GM08714 (cell line): Measurements from ENCODE around the gene PEAK3.
A peak's percentile ranks its signal among the peaks of the same experiment; 100 is the strongest.

ENCODE experiments used
- H3K4me3 ChIP-seq: fragments of 200-500 bp; sonication (Bioruptor generic); 2 replicates; pipeline ENCODE4 v1.5.1; 2014; ENCODE audit warnings: mild to moderate bottlenecking, low read length, inconsistent platforms
- ZNF274 ChIP-seq: IDR thresholded peaks from 2 replicates; pipeline ENCODE4 v1.6.1; 2012; ENCODE audit warnings: mild to moderate bottlenecking, low read depth, low read length

The PEAK3 gene

DNA sequence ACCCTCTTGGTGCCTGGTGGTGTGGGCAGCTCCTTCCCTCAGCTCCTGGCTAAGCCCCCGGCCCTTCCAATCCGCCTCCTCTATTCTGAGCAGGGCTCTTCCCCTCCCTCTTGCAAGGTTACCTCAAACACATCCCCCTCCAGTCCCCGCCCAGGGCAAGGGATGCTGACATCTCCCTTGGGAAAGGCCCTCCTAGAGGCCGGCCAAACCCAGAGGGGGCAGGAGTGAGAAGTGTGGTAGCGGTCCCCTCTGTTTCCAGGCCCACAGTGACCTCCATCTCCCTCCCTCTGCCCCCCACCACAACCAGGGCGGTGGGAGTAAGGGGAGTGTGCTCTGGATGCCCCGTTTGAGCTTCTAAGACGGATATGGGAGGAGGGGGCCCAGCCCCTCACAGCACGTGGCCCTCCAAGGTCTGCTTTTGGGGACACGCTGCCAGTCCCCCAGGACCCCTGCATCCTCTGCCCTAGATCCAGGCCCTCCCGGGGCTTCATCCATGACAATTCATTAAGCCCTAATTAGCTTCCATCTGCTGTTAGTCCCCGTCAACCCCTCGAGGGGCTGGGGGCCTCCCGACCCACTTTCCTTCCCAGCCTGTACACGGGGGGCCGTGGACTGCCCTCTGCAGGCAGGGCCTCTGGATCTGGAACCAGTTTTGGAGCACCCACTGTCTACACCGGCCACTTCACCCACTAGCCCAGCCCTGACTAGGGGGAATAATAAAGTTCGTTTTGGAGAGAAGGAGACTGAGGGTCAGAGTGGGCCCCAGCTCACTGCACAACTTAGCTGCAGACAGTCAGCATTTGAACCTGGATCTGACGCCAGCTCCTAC is 23.7 kb upstream of the PEAK3 start:
- H3K4me3 ChIP-seq, result no peak overlapping the region
- no peak for TF ChIP-seq ZNF274

DNA sequence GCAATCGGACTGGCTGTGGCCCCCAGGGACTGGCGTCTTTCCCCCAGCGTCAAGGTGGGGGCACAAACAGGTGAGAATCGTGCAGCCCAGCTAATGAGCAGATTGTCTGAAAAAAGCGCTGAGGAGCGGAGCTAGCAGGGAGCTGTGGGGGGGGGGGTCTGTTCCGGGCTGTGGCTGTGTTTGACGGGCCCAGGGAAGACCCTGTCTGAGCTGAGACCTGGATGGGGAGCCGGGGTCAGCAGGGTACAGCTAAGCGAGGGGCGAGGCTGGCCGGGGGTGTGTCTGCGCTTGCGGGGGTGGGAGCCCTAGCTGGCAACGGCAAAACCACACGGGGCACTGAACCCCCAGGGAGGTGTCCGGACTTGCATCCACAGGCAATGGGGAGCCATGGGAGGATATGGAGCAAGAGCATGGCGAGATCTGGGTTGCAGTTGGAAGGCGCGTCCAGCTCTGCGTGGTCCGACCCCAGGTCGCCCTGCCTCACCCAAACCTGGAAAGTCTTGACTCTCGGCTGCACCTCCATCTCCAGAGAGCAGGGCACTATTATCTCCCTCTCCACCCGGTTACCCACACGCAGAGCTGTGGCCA is 21.3 kb upstream of the PEAK3 start:
- H3K4me3 ChIP-seq, result no peak overlapping the region
- TF ChIP-seq ZNF274, result no peak

DNA sequence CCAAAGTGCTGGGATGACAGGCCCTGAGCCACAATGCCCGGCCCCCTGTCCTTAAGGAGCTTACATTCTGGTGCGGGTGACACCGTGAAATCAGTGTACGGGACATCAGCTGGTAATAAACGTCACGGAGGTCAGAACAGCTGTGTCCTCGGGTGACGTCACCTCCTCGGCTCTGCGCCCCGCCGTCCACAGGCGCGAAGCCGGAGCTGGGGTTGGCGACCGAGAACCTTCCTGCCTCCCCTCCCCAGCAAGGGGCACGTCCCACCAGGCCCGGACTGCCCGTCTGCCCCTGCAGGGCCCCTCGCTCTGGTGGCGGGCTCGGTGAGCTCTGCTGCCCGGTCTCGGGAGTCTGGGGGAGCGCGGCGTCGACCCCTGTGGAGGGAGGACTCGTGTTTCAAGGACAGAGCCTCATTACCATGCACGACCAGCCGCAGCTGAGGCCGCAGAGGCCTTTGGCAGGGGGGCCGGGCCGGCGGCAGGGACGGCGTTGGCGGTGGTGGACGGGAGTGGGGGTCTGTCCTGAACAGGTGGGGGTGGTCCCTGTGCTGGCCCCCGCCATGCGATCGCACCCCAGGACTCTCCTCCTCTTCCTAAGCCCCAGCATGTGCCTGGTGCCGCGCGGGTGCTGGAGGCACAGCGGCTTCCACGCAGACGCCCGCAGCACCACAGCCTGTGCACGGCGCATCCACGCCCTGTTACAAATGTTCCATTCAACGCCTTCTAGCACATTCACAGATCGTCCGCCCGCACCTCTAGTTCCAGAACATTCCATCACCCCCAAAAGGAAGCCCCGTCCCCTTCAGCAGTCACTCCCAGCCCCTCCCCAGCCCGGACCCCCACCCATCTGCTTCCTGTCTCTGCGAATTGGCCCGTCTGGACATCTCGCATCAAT is 20.6 kb upstream of the PEAK3 start:
- no peak for TF ChIP-seq ZNF274
- H3K4me3 ChIP-seq, result no peak overlapping the region

DNA sequence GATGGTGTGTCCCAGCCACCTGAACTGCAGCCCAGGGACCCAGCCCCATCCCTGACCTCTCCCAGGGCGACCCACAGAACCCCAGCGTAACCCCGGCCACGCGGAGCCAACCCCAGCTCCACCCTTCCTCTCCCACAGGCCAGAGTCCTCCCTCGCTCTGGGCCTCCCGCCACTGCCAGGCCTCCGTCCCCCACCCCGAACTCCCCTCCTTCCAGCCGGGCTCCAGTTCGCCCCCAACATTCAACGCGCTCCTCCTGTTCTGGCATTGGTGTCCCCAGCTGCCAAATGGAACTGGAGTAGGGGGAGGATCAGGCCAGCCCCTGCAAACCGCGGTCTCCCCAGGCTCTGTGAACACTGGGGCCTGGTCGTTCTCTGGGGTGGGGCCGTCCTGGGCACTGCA is 18.6 kb upstream of the PEAK3 start:
- TF ChIP-seq ZNF274, result no peak
- no peak overlapping the region for H3K4me3 ChIP-seq

DNA sequence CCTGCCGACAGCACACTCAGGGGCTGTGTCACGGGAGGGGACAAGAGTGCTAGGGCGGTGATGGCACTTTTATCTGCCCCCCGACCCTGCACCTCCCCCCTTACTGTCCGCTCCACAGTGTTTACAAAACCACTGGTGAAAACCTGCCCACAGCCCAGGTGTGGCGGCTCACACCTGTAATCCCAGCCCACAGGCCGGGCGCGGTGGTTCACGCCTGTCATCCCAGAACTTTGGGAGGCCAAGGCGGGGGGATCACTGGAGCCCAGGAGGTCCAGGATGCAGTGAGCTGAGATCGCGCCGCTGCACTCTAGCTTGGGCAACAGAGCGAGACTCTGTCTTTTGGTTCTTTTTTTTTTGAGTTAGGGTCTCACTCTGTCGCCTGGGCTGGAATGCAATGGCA is 14.2 kb upstream of the PEAK3 start:
- no peak for TF ChIP-seq ZNF274
- no peak overlapping the region for H3K4me3 ChIP-seq

DNA sequence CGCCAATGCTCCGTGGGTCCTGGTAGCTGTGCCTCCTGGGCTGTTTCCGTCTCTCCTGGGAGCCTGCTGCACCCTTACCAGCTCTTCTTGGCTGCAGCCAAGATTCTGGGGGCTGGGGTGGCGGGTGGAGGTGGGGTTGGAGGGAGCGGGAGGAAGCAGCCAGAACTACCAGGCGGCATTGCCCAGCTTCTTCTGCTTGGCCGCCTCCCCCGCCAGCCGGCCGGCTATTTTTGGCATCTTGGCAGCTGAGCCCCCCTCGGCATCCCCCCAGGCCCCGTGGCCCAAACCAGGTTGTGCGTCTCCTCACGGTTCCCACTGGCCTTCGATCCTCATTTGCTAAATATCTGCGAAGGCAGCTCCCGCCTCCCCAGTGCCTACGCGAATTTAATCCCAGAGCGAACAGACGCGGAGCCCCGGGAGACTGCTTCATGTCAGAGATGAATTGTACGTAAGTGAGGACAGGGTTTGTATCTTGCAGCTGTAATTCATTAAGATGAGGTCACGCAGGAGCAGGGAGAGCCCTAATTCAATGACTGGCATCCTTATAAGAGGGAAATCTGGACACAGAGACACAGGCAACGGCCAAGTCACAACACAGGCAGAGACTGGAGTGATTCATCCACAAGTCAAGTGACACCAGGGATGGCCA is 12.8 kb upstream of the PEAK3 start:
- no peak overlapping the region for H3K4me3 ChIP-seq
- no peak for TF ChIP-seq ZNF274

DNA sequence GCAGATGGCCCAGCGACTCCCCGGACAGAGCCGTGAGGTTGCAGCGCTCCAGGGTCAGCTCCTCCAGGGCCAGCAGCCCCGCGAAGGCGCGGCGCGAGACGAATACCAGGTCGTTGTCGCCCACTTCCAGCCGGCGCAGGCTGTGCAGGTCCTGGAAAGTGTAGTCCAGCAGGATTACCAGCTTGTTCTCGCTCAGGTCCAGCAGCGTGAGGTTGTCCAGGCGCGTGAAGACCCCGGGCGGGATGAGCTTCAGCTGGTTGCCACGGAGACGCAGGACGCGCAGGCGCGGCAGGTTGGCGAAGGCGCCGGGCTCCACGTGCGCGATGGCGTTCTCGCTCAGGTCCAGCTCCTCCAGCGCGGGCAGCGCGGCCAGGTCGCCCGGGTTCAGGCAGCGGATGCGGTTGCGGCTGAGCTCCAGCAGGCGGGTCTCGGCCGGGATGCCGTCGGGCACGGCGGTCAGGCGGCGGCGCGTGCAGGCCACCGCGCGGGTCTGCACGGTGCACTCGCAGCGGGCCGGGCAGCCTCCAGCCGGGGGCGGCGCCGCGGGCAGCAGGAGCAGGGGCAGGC is 9.3 kb upstream of the PEAK3 start:
- H3K4me3 ChIP-seq, result peak overlapping the region; percentile 62; the same call in 1 of the 2 replicates
- TF ChIP-seq ZNF274, result no peak

DNA sequence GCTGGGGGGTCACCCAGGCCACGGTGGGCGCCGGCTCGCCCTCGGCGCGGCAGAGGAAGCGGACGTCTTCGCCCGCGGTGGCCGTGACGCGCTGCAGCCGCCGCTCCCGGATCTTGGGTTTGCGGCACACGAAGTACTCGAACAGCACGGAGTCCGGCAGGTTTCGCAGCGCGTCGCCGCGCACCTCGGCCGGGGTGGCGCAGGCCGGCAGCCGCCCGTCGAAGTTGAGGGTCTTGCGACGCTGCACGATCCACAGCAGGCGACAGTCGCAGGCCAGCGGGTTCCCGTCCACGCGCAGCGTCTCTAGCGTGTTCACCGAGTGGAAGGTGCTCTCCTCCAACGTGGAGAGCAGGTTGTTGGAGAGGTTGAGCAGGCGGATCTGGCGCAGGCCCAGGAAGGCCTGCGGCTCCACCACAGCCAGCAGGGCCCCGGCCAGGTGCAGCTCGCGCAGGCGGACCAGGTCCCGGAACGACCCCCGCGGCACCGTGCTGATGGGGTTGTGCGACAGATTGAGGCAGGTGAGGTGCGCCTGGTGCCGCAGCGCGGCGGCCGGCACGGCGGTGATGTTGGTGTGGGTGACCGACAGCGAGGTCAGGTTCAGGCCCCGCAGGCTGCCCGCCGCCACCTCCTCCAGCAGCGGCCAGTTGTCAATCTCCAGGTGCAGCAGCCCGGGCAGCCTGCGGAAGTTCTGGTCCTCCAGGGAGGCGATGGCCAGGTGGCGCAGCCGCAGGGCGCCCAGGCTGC is 8.6 kb upstream of the PEAK3 start:
- TF ChIP-seq ZNF274, result no peak
- H3K4me3 ChIP-seq, result peak overlapping the region; percentile 62; the same call in 1 of the 2 replicates

DNA sequence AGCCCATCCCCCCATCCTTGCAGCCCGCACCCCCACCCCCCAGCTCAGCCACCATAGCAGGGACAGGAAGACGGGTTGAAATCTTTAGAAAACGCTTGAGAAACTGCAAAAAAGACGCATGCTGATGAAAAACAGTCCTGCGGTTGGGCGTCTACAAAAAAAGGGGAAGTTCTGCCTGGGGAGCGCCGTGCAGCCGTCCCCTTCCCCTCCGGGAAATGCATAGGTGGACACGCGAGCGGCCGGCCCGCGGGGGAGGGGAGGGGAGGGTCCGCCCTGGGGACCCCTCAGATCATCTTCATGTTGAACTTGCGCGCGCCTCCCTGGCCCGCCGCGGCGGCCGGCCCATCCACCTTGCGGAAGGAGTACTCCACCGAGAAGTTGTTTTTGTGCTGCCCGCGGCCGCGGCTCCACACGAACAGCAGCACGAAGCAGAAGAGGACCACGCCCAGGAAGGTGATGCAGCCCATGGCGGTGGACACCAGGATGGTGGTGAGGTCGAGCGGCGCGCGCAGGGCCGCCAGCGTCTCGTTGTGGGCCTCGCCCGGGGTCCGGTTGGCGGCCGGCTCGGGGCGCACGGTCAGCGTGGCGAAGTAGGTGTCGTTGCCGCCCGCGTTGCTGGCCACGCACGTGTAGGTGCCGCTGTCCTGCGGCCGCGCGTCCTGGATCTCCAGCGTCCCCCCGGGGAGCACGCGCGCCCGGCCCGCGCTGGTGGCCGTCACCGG is 7.9 kb upstream of the PEAK3 start:
- TF ChIP-seq ZNF274, result no peak
- H3K4me3 ChIP-seq, result peak overlapping the region; percentile 62; the same call in 1 of the 2 replicates

DNA sequence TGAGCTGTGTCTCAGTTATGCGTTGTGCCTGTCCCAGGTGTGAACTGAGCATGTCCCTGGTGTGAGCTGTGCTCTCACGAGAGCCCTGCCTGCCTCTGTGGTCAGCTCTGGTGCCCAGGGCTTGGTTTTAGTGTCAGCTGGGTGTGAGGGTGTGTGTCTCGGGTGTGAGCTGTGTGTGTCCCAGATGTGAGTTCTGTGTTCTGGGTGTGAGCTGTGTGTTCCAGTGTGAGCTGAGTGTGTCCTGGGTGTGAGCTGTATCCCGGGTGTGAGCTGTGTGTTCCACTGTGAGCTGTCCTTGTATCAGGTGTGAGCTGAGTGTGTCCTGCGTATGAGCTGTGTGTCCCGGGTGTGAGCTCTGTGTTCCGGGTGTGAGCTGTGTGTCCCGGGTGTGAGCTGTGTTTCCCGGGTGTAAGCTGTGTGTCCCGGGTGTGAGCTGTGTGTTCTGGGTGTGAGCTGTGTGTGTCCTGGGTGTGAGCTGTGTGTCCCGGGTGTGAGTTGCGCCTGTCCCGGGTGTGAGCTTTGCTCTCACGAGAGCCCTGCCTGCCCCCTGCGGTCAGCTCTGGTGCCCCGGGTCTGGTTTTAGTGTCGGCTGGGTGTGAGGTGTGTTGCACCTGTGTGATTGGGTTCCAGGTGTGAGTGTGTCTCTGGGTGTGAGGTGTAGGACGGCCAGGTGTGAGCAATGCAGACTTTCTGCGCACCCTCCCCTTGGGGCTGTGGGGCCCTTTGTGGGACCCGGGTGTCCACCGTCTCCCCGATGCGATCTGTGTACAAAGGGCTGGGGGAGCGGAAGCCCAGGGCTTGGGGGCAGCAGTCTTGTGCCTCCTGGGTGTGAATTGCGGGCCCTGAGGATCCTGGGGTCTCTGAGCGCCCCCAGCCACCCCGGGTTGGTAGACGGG is 7.1 kb upstream of the PEAK3 start:
- TF ChIP-seq ZNF274, result no peak
- peak overlapping the region; percentile 19; the same call in 1 of the 2 replicates for H3K4me3 ChIP-seq

DNA sequence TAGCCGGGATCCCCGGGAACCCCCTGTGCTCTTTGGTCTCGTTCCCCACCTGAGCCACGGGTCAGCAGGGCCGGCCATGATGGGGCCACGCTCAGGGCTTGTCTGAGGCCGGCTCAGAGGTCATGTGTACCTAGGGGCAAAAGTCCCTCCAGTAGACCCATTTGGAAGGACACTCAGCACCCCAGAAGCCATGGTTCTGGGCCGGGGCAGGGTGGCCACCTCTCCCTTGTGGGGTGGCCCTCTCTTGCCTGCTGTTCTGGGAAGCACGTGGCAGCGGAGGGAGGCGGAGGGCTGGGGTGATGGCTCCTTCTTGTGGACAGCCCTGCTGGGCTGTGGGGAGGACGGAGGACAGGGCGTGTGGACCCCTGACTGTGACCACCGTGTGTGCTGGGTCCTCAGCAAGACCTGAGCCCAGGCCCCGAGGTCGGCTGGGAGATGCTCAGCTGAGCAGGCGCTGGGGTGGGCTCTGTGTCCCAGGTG is 6.4 kb upstream of the PEAK3 start:
- H3K4me3 ChIP-seq, result no peak overlapping the region
- TF ChIP-seq ZNF274, result no peak
